ENCODE data around the gene RTP3.
A peak's percentile ranks its signal among the peaks of the same experiment; 100 is the strongest.

RTP3 gene

DNA sequence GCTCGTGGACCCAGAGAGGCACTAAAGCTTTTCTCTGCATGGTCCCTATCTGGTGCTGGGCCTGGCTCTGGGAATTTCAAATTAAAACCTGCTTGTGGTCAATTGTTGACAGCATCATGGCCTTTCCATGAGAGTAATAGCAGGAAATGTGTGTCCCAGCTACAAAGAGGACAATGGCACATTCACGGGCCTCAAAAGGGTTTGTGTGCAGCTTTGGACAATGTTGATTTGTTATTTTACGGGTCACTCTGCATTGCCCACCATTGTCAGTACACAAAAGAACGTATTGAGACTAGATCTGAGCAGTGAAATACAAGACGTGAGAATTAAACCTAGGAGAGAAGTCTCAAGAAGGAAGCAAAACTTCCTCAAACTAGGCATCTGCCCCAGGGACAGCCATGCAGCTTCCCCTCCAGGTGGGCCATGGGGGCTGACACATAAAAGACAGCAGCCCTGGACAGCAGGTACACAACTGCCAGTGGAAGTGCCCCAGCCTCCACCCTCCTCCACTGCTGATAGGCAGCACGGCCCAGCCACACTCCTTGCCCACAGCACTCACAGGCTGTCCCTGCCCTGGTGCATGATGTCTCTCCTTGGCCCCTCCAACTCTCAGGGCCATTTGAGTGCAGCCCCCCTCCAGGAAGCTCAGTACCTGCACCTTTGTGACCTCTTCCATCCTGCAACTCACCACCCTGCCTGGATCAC, 17.1 kb upstream of the RTP3 start:
- H3K36me3 ChIP-seq (ENCODE audit: control insufficient read depth in 1 of 2, insufficient read depth in 2 of 2, low read length in 2 of 2): no peaks in the 10 kb centered on the region
- peaks cover 7 to 10% of the 10 kb centered on the region in 2 donors for H3K4me1 ChIP-seq (ENCODE audit: control insufficient read depth in 1 of 2, insufficient read depth in 2 of 2, low read length in 2 of 2)
- H3K27ac ChIP-seq (ENCODE audit: low read depth, low read length): no peak overlapping the region
- no peaks in the 10 kb centered on the region for H3K27me3 ChIP-seq (ENCODE audit: control insufficient read depth in 1 of 2, insufficient read depth in 2 of 2, low read length in 2 of 2)
- no peak overlapping the region for H3K9ac ChIP-seq (ENCODE audit: low read depth in 1 of 2, low read length in 2 of 2)
- H3K4me3 ChIP-seq (ENCODE audit: low read depth in 1 of 2, low read length in 2 of 2): no peak overlapping the region
- no peaks in the 10 kb centered on the region for H3K9me3 ChIP-seq (ENCODE audit: control insufficient read depth in 1 of 2, low read length in 2 of 2)

GRCh38 chr3:46481636-46482035, 16.1 kb upstream of the RTP3 start:
- Histone ChIP-seq H3K4me3 (ENCODE audit: low read depth in 1 of 2, low read length in 2 of 2) (no peak overlapping the region), H3K9me3 (ENCODE audit: control insufficient read depth in 1 of 2, low read length in 2 of 2) (no peaks in the 10 kb centered on the region), H3K4me1 (ENCODE audit: control insufficient read depth in 1 of 2, insufficient read depth in 2 of 2, low read length in 2 of 2) (peaks cover 9 to 12% of the 10 kb centered on the region in 2 donors), H3K27me3 (ENCODE audit: control insufficient read depth in 1 of 2, insufficient read depth in 2 of 2, low read length in 2 of 2) (no peaks in the 10 kb centered on the region), H3K9ac (ENCODE audit: low read depth in 1 of 2, low read length in 2 of 2) (no peak overlapping the region), H3K27ac (ENCODE audit: low read depth, low read length) (no peak overlapping the region), H3K36me3 (ENCODE audit: control insufficient read depth in 1 of 2, insufficient read depth in 2 of 2, low read length in 2 of 2) (no peaks in the 10 kb centered on the region)

DNA sequence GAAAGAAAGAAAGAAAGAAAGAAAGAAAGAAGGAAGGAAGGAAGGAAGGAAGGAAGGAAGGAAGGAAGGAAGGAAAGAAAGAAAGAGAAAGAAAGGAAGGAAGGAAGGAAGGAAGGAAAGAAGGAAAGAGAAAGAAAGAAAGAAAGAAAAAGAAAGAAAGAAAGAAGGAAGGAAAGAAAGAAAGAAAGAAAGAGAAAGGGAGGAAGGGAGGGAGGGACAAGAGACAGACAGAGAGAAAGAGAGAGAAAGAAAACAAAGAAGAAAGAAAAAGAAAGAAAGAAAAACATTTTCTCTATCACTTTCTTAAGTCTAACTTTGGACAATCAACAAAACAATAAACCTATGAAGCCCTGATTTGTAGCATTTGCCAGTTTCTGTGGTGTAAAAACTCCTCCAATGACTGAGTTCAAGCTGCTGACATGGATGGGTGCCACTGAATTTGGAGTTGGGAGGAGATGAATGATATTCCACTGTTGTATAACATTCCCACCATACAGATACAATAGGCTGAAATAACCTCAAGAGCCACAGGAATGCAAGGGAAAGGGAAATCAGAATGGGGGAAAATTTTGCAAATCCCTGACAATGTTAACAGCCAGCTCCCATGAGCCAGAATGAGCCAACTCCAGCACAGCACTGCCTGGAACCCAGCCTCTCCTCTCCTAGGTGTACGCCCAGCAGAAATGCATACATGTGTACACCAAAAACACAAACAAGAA, 15.0 kb upstream of the RTP3 start:
- H3K27ac ChIP-seq (ENCODE audit: low read depth, low read length): no peak overlapping the region
- no peaks in the 10 kb centered on the region for H3K36me3 ChIP-seq (ENCODE audit: control insufficient read depth in 1 of 2, insufficient read depth in 2 of 2, low read length in 2 of 2)
- H3K9me3 ChIP-seq (ENCODE audit: control insufficient read depth in 1 of 2, low read length in 2 of 2): no peaks in the 10 kb centered on the region
- H3K4me1 ChIP-seq (ENCODE audit: control insufficient read depth in 1 of 2, insufficient read depth in 2 of 2, low read length in 2 of 2): peaks cover 9 to 12% of the 10 kb centered on the region in 2 donors
- H3K27me3 ChIP-seq (ENCODE audit: control insufficient read depth in 1 of 2, insufficient read depth in 2 of 2, low read length in 2 of 2): no peaks in the 10 kb centered on the region
- no peak overlapping the region for H3K9ac ChIP-seq (ENCODE audit: low read depth in 1 of 2, low read length in 2 of 2)
- H3K4me3 ChIP-seq (ENCODE audit: low read depth in 1 of 2, low read length in 2 of 2): no peak overlapping the region

DNA sequence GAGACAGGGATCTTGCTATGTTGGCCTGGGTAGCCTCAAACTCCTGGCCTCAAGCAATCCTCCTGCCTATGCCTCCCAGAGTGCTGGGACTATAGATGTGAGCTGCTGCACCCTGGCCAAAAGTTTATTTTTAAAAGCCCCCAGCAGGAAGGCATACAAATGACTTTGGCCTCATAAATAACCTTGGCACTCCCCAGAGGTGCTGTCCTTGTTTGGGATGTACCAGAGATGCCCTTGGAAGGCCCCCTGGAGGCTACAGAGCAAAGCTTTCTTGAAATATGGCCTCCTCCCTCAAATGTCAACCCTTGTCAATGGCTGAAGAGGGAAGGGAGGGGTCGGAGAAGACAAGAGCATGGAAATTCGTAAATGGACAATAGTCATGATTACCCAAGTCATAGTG, 14.0 kb upstream of the RTP3 start:
- no peak overlapping the region for H3K4me3 ChIP-seq (ENCODE audit: low read depth in 1 of 2, low read length in 2 of 2)
- H3K9me3 ChIP-seq (ENCODE audit: control insufficient read depth in 1 of 2, low read length in 2 of 2): no peaks in the 10 kb centered on the region
- no peak overlapping the region for H3K27ac ChIP-seq (ENCODE audit: low read depth, low read length)
- peaks cover 10 to 13% of the 10 kb centered on the region in 2 donors for H3K4me1 ChIP-seq (ENCODE audit: control insufficient read depth in 1 of 2, insufficient read depth in 2 of 2, low read length in 2 of 2)
- H3K27me3 ChIP-seq (ENCODE audit: control insufficient read depth in 1 of 2, insufficient read depth in 2 of 2, low read length in 2 of 2): no peaks in the 10 kb centered on the region
- H3K9ac ChIP-seq (ENCODE audit: low read depth in 1 of 2, low read length in 2 of 2): no peak overlapping the region
- H3K36me3 ChIP-seq (ENCODE audit: control insufficient read depth in 1 of 2, insufficient read depth in 2 of 2, low read length in 2 of 2): no peaks in the 10 kb centered on the region

DNA sequence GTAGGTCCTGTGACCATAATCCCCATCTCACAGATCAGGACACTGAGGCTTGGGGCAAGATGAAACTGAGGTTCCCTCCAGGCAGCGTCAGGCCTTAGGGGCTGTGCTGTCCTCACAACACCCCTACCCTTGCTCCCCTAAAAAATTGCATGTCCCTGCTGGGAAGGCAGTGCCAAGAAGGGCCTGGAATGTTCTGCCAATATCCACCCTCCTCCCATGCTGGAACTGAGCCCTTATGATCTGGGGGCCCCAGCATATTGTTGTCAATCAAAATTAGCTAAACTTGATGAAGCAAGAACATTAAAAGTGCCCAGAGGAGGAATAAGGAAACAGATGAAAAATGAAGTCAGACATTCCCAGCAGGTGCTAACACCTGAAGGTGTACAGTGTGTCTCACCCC, 13.4 kb upstream of the RTP3 start:
- Histone ChIP-seq H3K4me3 (ENCODE audit: low read depth in 1 of 2, low read length in 2 of 2) (peak overlapping the region in 1 of 2 donors; percentile 25), H3K4me1 (ENCODE audit: control insufficient read depth in 1 of 2, insufficient read depth in 2 of 2, low read length in 2 of 2) (peaks cover 15 to 17% of the 10 kb centered on the region in 2 donors), H3K36me3 (ENCODE audit: control insufficient read depth in 1 of 2, insufficient read depth in 2 of 2, low read length in 2 of 2) (no peaks in the 10 kb centered on the region), H3K27ac (ENCODE audit: low read depth, low read length) (no peak overlapping the region), H3K9ac (ENCODE audit: low read depth in 1 of 2, low read length in 2 of 2) (no peak overlapping the region), H3K9me3 (ENCODE audit: control insufficient read depth in 1 of 2, low read length in 2 of 2) (no peaks in the 10 kb centered on the region), H3K27me3 (ENCODE audit: control insufficient read depth in 1 of 2, insufficient read depth in 2 of 2, low read length in 2 of 2) (no peaks in the 10 kb centered on the region)

DNA sequence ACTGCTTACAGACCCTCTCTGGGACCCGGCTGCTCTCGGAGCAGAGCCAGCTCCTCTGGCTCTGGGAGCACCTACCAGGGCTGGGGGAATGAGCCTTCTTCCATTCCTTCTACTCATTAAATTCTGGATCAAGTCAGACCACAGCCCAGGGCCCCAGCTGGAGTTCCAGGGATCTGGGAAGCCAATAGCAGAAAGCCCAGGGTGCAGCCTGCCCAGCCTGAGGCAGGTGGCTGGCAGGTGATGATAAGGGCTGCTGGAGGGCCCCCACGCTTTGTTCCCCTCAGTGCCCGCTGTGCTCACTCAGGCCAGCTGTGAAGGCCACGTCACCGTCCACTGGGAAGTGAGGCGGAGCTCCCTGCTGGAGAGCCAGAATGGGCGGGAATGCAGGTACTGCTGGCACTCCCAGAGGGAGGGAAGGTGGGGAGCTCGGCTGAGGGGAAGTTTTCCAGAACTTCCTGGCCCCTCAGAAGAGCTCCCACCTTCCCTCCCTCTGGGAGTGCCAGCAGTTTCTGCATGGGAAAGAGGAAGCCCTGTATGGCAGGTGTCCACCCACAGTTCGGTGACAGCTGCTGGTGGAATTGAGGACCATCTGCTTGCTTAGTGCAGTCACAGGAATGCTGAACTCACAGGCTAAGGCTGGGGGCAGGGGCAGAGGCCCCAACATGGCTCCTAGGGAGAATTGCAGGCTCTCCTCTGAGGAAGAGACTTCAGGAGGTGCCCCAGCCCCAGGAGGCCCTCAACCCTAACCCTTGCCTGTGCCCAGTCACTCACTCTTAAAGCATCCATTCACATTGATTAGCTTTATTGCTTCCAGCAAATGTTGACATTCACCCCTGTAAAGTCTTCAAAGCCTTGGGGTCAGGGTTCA, 12.6 kb upstream of the RTP3 start:
- no peaks in the 10 kb centered on the region for H3K36me3 ChIP-seq (ENCODE audit: control insufficient read depth in 1 of 2, insufficient read depth in 2 of 2, low read length in 2 of 2)
- no peak overlapping the region for H3K27ac ChIP-seq (ENCODE audit: low read depth, low read length)
- H3K4me3 ChIP-seq (ENCODE audit: low read depth in 1 of 2, low read length in 2 of 2): peak overlapping the region in 1 of 2 donors; percentile 25
- no peaks in the 10 kb centered on the region for H3K9me3 ChIP-seq (ENCODE audit: control insufficient read depth in 1 of 2, low read length in 2 of 2)
- H3K9ac ChIP-seq (ENCODE audit: low read depth in 1 of 2, low read length in 2 of 2): no peak overlapping the region
- H3K27me3 ChIP-seq (ENCODE audit: control insufficient read depth in 1 of 2, insufficient read depth in 2 of 2, low read length in 2 of 2): no peaks in the 10 kb centered on the region
- H3K4me1 ChIP-seq (ENCODE audit: control insufficient read depth in 1 of 2, insufficient read depth in 2 of 2, low read length in 2 of 2): peaks cover 15 to 17% of the 10 kb centered on the region in 2 donors

DNA sequence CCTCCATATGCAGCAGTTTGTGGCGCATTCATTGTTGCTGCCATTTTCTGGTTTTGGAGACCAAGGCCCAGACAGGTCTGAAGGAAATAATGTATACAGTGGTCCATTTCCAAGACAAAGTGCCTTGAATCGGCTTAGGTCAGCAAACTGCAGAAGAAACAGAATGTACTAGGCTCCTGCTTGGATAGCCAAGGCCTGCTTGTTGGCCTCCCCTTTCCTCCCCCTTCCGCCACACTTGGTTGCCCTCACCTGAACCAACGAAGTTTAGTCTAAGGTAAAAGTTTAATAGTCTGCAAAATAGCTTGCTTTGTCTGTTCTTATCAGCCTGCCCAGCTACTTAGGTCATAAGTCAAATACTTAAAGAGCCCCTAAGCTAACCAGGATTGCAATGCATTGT, 12.0 kb upstream of the RTP3 start:
- H3K9me3 ChIP-seq (ENCODE audit: control insufficient read depth in 1 of 2, low read length in 2 of 2): no peaks in the 10 kb centered on the region

DNA sequence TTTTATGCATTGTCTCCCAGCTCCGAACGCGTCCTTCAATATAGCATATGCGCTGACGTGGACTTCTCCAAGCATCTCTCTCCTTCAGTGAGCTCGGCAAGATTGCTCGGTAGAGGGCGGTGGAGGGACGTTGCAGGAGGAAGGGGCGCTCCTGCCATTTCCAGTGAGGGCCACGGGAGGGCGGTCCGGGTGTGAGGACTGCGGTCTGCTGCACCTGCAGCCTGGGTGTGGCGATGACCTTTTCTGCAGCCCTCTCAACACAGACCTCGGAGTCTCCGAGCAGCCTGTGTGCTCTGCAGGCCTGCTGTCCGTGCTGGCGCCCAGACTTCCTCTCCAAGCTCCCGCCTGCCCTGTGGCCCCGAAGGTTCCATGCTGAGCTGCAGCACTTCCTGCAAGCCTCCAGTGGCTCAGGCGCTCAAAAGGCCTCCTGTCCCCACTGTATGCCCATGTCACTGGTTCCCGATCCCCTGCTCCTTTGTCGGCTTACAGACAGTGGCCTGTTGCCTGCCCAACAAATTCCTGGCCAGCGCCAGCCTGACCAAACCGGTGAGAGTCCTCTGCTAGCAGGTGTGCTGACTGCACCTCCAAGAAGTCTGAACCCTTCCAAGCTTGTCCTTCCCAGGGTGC, 8.9 kb upstream of the RTP3 start:
- Histone ChIP-seq H3K4me3 (ENCODE audit: low read depth in 1 of 2, low read length in 2 of 2) (peak overlapping the region in 1 of 2 donors; percentile 63), H3K27ac (ENCODE audit: low read depth, low read length) (no peak overlapping the region), H3K9me3 (ENCODE audit: control insufficient read depth in 1 of 2, low read length in 2 of 2) (no peaks in the 10 kb centered on the region), H3K36me3 (ENCODE audit: control insufficient read depth in 1 of 2, insufficient read depth in 2 of 2, low read length in 2 of 2) (no peaks in the 10 kb centered on the region), H3K9ac (ENCODE audit: low read depth in 1 of 2, low read length in 2 of 2) (peak overlapping the region in 1 of 2 donors; percentile 28), H3K4me1 (ENCODE audit: control insufficient read depth in 1 of 2, insufficient read depth in 2 of 2, low read length in 2 of 2) (peaks cover 15 to 17% of the 10 kb centered on the region in 2 donors), H3K27me3 (ENCODE audit: control insufficient read depth in 1 of 2, insufficient read depth in 2 of 2, low read length in 2 of 2) (no peaks in the 10 kb centered on the region)

More for the DNA sequence above, 12.0 kb upstream of the RTP3 start:
- Histone ChIP-seq H3K27ac (ENCODE audit: low read depth, low read length) (no peak overlapping the region), H3K36me3 (ENCODE audit: control insufficient read depth in 1 of 2, insufficient read depth in 2 of 2, low read length in 2 of 2) (no peaks in the 10 kb centered on the region), H3K4me3 (ENCODE audit: low read depth in 1 of 2, low read length in 2 of 2) (no peak overlapping the region), H3K4me1 (ENCODE audit: control insufficient read depth in 1 of 2, insufficient read depth in 2 of 2, low read length in 2 of 2) (peaks cover 15 to 17% of the 10 kb centered on the region in 2 donors), H3K27me3 (ENCODE audit: control insufficient read depth in 1 of 2, insufficient read depth in 2 of 2, low read length in 2 of 2) (no peaks in the 10 kb centered on the region), H3K9ac (ENCODE audit: low read depth in 1 of 2, low read length in 2 of 2) (no peak overlapping the region)

DNA sequence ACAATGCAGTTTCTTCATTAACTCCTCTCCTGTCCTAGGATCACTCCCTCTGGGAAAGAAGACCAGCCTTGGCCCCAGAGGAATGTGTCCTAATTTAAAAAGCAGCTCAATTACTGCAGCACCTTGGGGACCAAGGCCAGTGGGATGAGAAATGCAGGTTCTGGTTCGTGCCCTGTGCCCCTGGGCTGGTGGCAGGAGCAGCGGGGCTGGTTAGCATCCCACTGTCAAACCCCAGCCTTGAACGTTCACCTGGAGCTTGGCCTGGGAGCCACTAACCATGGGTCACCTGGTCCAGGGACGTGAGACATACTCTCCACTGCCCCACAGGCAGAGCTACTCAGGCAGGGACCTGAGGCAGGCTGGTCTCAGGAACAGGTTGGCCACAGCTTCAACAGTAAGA, 8.4 kb upstream of the RTP3 start:
- H3K4me3 ChIP-seq (ENCODE audit: low read depth in 1 of 2, low read length in 2 of 2): no peak overlapping the region
- no peaks in the 10 kb centered on the region for H3K36me3 ChIP-seq (ENCODE audit: control insufficient read depth in 1 of 2, insufficient read depth in 2 of 2, low read length in 2 of 2)
- H3K9me3 ChIP-seq (ENCODE audit: control insufficient read depth in 1 of 2, low read length in 2 of 2): no peaks in the 10 kb centered on the region
- H3K27me3 ChIP-seq (ENCODE audit: control insufficient read depth in 1 of 2, insufficient read depth in 2 of 2, low read length in 2 of 2): no peaks in the 10 kb centered on the region
- H3K27ac ChIP-seq (ENCODE audit: low read depth, low read length): no peak overlapping the region
- peaks cover 15 to 17% of the 10 kb centered on the region in 2 donors for H3K4me1 ChIP-seq (ENCODE audit: control insufficient read depth in 1 of 2, insufficient read depth in 2 of 2, low read length in 2 of 2)
- H3K9ac ChIP-seq (ENCODE audit: low read depth in 1 of 2, low read length in 2 of 2): peak overlapping the region in 1 of 2 donors; percentile 28
